Panc1 (cell line): ENCODE measurements around the gene FITM2. TPM values are rescaled to one million over a fixed set of nuclear protein-coding genes. Genes with fewer than 3 reads are reported as not detected.

Source experiments
- ATAC-seq: fragments of 200-7000 bp; cut with Tn5 transposase; 2 replicates; pipeline ENCODE4 v1.9.1; 2020; ENCODE audit warnings: mild to moderate bottlenecking, moderate library complexity
- BruUV-seq: library from RNA; stranded (reverse); fragments of 400-500 nt; replicated peaks from 2 replicates; lab custom pipeline; 2021; lab: Mats Ljungman, UMichigan
- CTCF ChIA-PET: fragments of 300-600 bp; sonication (Branson Sonifier 250); formaldehyde crosslinking; loops from one replicate; lab custom pipeline; 2022; ENCODE audit warnings: antibody characterized with exemption; lab: Charles Lee
- POLR2A ChIA-PET: fragments of 300-600 bp; sonication (Branson Sonifier 250); formaldehyde crosslinking; loops from one replicate; lab custom pipeline; 2022; ENCODE audit warnings: antibody characterized with exemption; lab: Charles Lee
- DNase-seq: peaks from one replicate; pipeline ENCODE4 v3.0.0-alpha.2; 2010; ENCODE audit warnings: low read depth, low spot score
- H3K27ac ChIP-seq: 2 replicates; pipeline ENCODE4 v1.5.1; 2011; ENCODE audit warnings: mild to moderate bottlenecking, low read length, inconsistent platforms
- H3K27me3 ChIP-seq: fragments of 200-500 bp; sonication (Bioruptor generic); 2 replicates; pipeline ENCODE4 v1.6.0; 2014; ENCODE audit warnings: low read length, inconsistent platforms; ENCODE audit not compliant: control insufficient read depth, insufficient read depth
- H3K36me3 ChIP-seq: fragments of 200-500 bp; sonication (Bioruptor generic); 2 replicates; pipeline ENCODE4 v1.5.1; 2014; ENCODE audit warnings: inconsistent platforms, mild to moderate bottlenecking, low read length, moderate library complexity; ENCODE audit not compliant: control insufficient read depth, insufficient read depth
- H3K4me1 ChIP-seq: 2 replicates; pipeline ENCODE4 v1.5.1; 2011; ENCODE audit warnings: inconsistent platforms, mild to moderate bottlenecking, low read length, moderate library complexity; ENCODE audit not compliant: control insufficient read depth, insufficient read depth
- H3K4me3 ChIP-seq, 2 experiments: 2 replicates each; pipeline ENCODE4 v1.5.1; 2011 to 2012; ENCODE audit warnings: low read depth in 2 of 2, low read length in 2 of 2, mild to moderate bottlenecking in 2 of 2, inconsistent platforms in 1 of 2, moderate library complexity in 1 of 2
- H3K9me3 ChIP-seq: fragments of 200-500 bp; sonication (Bioruptor generic); 2 replicates; pipeline ENCODE4 v1.5.1; 2014; ENCODE audit warnings: low read depth, mild to moderate bottlenecking, inconsistent platforms, low read length, moderate library complexity; ENCODE audit not compliant: control insufficient read depth, insufficient read depth
- POLR2AphosphoS5 ChIP-seq: IDR thresholded peaks from 2 replicates; pipeline ENCODE4 v1.6.1; 2012; ENCODE audit warnings: mild to moderate bottlenecking, low read depth, low read length, moderate library complexity
- SIN3A ChIP-seq: IDR thresholded peaks from 2 replicates; pipeline ENCODE4 v1.6.1; 2012; ENCODE audit warnings: low read depth, mild to moderate bottlenecking, low read length, moderate library complexity, borderline replicate concordance; ENCODE audit not compliant: insufficient read depth
- TCF7L2 ChIP-seq: IDR thresholded peaks from 2 replicates; pipeline ENCODE4 v1.6.1; 2011; ENCODE audit warnings: mild to moderate bottlenecking, low read depth, low read length, inconsistent platforms
- in situ Hi-C: cut with HindIII; loops from 2 replicates; pipeline ENCODE4 v1.10.0; 2016; ENCODE audit warnings: low sequenced_read_pairs, low pct_unique_long_range_greater_than_20kb
- intact Hi-C: fragments of 100-400 bp; cut with micrococcal nuclease; formaldehyde crosslinking; loops from one replicate; pipeline ENCODE4 v1.10.0; 2022; ENCODE audit not compliant: unreplicated experiment
- total RNA-seq: library from RNA; stranded (reverse); gene quantifications from one replicate; pipeline ENCODE4 v1.2.1, GENCODE V29; 2021; ENCODE audit not compliant: unreplicated experiment
- TF ChIP-seq, protein P1 (sequence below): fragments of 450-650 bp; IDR thresholded peaks from 2 replicates; pipeline ENCODE4 v1.5.1; 2017; ENCODE audit warnings: mild to moderate bottlenecking
- TF ChIP-seq, protein P2 (sequence below), 2 experiments: IDR thresholded peaks; 2 replicates each; pipeline ENCODE4 v1.6.1; 2011 to 2012; ENCODE audit warnings: low read depth in 2 of 2, control low read depth in 1 of 2, low read length in 1 of 2, mild to moderate bottlenecking in 1 of 2, moderate library complexity in 1 of 2; ENCODE audit not compliant: insufficient read depth in 1 of 2

Gene FITM2
- total RNA-seq, 1 experiment from 2014 or later, result 10.5 TPM

GRCh38 chr20:44302736-44303135 is 8.3 kb downstream of the FITM2 start:
- H3K9me3 ChIP-seq, result no peaks in the 10 kb centered on the region
- CTCF ChIA-PET, result no interaction called here

GRCh38 chr20:44302026-44302669 is 8.9 kb downstream of the FITM2 start:
- no TSS peak for BruUV-seq
- ChIA-PET POLR2A (no interaction called here), CTCF (no interaction called here)
- intact Hi-C loops (no loop called here), in situ Hi-C loops (no loop called here)
- no peak for DNase-seq
- Histone ChIP-seq H3K9me3 (no peaks in the 10 kb centered on the region), H3K4me1 (no peaks in the 10 kb centered on the region), H3K27ac (no peak overlapping the region), H3K36me3 (no peaks in the 10 kb centered on the region), H3K27me3 (no peaks in the 10 kb centered on the region), H3K4me3 (no peak overlapping the region)
- TF ChIP-seq SIN3A (no peak), TCF7L2 (no peak), POLR2AphosphoS5 (no peak)
- TF ChIP-seq, protein P1, sequence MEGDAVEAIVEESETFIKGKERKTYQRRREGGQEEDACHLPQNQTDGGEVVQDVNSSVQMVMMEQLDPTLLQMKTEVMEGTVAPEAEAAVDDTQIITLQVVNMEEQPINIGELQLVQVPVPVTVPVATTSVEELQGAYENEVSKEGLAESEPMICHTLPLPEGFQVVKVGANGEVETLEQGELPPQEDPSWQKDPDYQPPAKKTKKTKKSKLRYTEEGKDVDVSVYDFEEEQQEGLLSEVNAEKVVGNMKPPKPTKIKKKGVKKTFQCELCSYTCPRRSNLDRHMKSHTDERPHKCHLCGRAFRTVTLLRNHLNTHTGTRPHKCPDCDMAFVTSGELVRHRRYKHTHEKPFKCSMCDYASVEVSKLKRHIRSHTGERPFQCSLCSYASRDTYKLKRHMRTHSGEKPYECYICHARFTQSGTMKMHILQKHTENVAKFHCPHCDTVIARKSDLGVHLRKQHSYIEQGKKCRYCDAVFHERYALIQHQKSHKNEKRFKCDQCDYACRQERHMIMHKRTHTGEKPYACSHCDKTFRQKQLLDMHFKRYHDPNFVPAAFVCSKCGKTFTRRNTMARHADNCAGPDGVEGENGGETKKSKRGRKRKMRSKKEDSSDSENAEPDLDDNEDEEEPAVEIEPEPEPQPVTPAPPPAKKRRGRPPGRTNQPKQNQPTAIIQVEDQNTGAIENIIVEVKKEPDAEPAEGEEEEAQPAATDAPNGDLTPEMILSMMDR, result no peak
- TF ChIP-seq, protein P2, sequence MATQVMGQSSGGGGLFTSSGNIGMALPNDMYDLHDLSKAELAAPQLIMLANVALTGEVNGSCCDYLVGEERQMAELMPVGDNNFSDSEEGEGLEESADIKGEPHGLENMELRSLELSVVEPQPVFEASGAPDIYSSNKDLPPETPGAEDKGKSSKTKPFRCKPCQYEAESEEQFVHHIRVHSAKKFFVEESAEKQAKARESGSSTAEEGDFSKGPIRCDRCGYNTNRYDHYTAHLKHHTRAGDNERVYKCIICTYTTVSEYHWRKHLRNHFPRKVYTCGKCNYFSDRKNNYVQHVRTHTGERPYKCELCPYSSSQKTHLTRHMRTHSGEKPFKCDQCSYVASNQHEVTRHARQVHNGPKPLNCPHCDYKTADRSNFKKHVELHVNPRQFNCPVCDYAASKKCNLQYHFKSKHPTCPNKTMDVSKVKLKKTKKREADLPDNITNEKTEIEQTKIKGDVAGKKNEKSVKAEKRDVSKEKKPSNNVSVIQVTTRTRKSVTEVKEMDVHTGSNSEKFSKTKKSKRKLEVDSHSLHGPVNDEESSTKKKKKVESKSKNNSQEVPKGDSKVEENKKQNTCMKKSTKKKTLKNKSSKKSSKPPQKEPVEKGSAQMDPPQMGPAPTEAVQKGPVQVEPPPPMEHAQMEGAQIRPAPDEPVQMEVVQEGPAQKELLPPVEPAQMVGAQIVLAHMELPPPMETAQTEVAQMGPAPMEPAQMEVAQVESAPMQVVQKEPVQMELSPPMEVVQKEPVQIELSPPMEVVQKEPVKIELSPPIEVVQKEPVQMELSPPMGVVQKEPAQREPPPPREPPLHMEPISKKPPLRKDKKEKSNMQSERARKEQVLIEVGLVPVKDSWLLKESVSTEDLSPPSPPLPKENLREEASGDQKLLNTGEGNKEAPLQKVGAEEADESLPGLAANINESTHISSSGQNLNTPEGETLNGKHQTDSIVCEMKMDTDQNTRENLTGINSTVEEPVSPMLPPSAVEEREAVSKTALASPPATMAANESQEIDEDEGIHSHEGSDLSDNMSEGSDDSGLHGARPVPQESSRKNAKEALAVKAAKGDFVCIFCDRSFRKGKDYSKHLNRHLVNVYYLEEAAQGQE (IDR thresholded peaks at IDR 0.05; ENCODE audit: insufficient read depth in 1 of 2, low read depth in 2 of 2, low read length in 1 of 2), result no peak
- ATAC-seq, result no peak

More at GRCh38 chr20:44302736-44303135, 8.3 kb downstream of the FITM2 start:
- TF ChIP-seq, protein P1, result no peak
- TF ChIP-seq SIN3A (no peak), TCF7L2 (no peak), POLR2AphosphoS5 (no peak)
- TF ChIP-seq, protein P2 (IDR thresholded peaks at IDR 0.05; ENCODE audit: insufficient read depth in 1 of 2, low read depth in 2 of 2, low read length in 1 of 2), result no peak
- Histone ChIP-seq H3K4me1 (no peaks in the 10 kb centered on the region), H3K36me3 (no peaks in the 10 kb centered on the region), H3K4me3 (no peak overlapping the region), H3K27me3 (no peaks in the 10 kb centered on the region), H3K27ac (no peak overlapping the region)
- in situ Hi-C loops (no loop called here), intact Hi-C loops (no loop called here)
- DNase-seq, result no peak
- POLR2A ChIA-PET, result no interaction called here
- BruUV-seq, result no TSS peak
- ATAC-seq, result no peak
